OCI-LY7 (cell line): Measurements from ENCODE around the gene SMURF1. TPM values are rescaled to one million over a fixed set of nuclear protein-coding genes. Genes with fewer than 3 reads are reported as not detected.
A peak's percentile ranks its signal among the peaks of the same experiment; 100 is the strongest.

ENCODE experiments used
- BruUV-seq: library from RNA; stranded (reverse); fragments of 400-500 nt; replicated peaks from 2 replicates; lab custom pipeline; 2021; lab: Mats Ljungman, UMichigan
- CTCF ChIA-PET: fragments of 300-600 bp; sonication (Branson Sonifier 250); formaldehyde crosslinking; loops from one replicate; lab custom pipeline; 2022; ENCODE audit warnings: antibody characterized with exemption; ENCODE audit not compliant: unreplicated experiment; lab: Charles Lee
- POLR2A ChIA-PET: fragments of 300-600 bp; sonication (Branson Sonifier 250); formaldehyde crosslinking; loops from one replicate; lab custom pipeline; 2022; ENCODE audit warnings: antibody characterized with exemption; lab: Charles Lee
- DNase-seq: peaks from one replicate; pipeline ENCODE4 v3.0.0-alpha.2; 2015; ENCODE audit warnings: low spot score
- H2AFZ ChIP-seq: fragments of 200-600 bp; sonication (generic), shearing (Covaris generic); 2 replicates; pipeline ENCODE4 v1.6.1; 2014; ENCODE audit warnings: mild to moderate bottlenecking, antibody characterized with exemption, low read length, moderate library complexity
- H3K27ac ChIP-seq: fragments of 200-600 bp; sonication (generic); 2 replicates; pipeline ENCODE4 v1.5.1; 2014; ENCODE audit warnings: mixed run types, low read depth, mild to moderate bottlenecking, moderate library complexity, low read length, inconsistent platforms; ENCODE audit not compliant: poor library complexity, severe bottlenecking
- H3K36me3 ChIP-seq: fragments of 200-600 bp; sonication (generic); 2 replicates; pipeline ENCODE4 v1.6.1; 2014; ENCODE audit warnings: mild to moderate bottlenecking, antibody characterized with exemption, low read length, moderate library complexity, mixed read lengths; ENCODE audit not compliant: insufficient read depth
- H3K4me1 ChIP-seq: fragments of 200-600 bp; sonication (generic); 2 replicates; pipeline ENCODE4 v1.5.1; 2014; ENCODE audit warnings: mild to moderate bottlenecking, low read length; ENCODE audit not compliant: insufficient read depth, poor library complexity, severe bottlenecking
- H3K4me2 ChIP-seq: fragments of 200-600 bp; sonication (generic); 2 replicates; pipeline ENCODE4 v1.6.1; 2014; ENCODE audit warnings: mild to moderate bottlenecking, low read length
- H3K4me3 ChIP-seq: fragments of 200-600 bp; sonication (generic); 2 replicates; pipeline ENCODE4 v1.5.1; 2014; ENCODE audit warnings: mild to moderate bottlenecking, low read depth, low read length; ENCODE audit not compliant: poor library complexity, severe bottlenecking
- H3K79me2 ChIP-seq: fragments of 200-600 bp; sonication (generic); 2 replicates; pipeline ENCODE4 v1.6.1; 2016; ENCODE audit warnings: low read depth, mild to moderate bottlenecking, low read length, moderate library complexity, mixed read lengths; ENCODE audit not compliant: insufficient read depth
- H3K9me2 ChIP-seq: fragments of 200-600 bp; sonication (generic); 2 replicates; pipeline ENCODE4 v1.6.1; 2016; ENCODE audit warnings: mild to moderate bottlenecking, low read length, mixed read lengths; ENCODE audit not compliant: insufficient read depth
- H3K9me3 ChIP-seq: fragments of 200-600 bp; sonication (generic); 2 replicates; pipeline ENCODE4 v1.6.1; 2014; ENCODE audit warnings: mild to moderate bottlenecking, mixed run types, low read length, mixed read lengths
- H4K20me1 ChIP-seq: fragments of 200-600 bp; sonication (generic); 2 replicates; pipeline ENCODE4 v1.6.1; 2014; ENCODE audit warnings: mild to moderate bottlenecking, antibody characterized with exemption, low read length, moderate library complexity, mixed read lengths; ENCODE audit not compliant: insufficient read depth
- EZH2phosphoT487 ChIP-seq: fragments of 200-600 bp; sonication (generic); IDR thresholded peaks from 2 replicates; pipeline ENCODE4 v1.6.1; 2018; ENCODE audit warnings: low read depth, borderline replicate concordance, mild to moderate bottlenecking, mixed run types, antibody characterized with exemption, low read length, moderate library complexity, mixed read lengths
- intact Hi-C: fragments of 100-400 bp; cut with micrococcal nuclease; formaldehyde crosslinking; loops from one replicate; pipeline ENCODE4 v1.10.0; 2022; ENCODE audit not compliant: unreplicated experiment
- total RNA-seq, 2 experiments: library from RNA; depleted of rRNA in 1 of 2; stranded (reverse); fragments of >200 nt in 1 of 2; shearing (Covaris generic) in 1 of 2; gene quantifications; 2 replicates each; pipeline ENCODE4 v1.2.3, GENCODE V29; 2014 to 2022
- TF ChIP-seq, protein P1 (sequence below): fragments of 200-600 bp; sonication (generic); conservative IDR thresholded peaks from 2 replicates; pipeline ENCODE4 v1.5.1; 2014; ENCODE audit warnings: mild to moderate bottlenecking, antibody characterized with exemption, low read length, moderate library complexity, mixed read lengths

Gene SMURF1
- total RNA-seq, 2 experiments from 2014 or later = 11.5 to 17.8 TPM

DNA sequence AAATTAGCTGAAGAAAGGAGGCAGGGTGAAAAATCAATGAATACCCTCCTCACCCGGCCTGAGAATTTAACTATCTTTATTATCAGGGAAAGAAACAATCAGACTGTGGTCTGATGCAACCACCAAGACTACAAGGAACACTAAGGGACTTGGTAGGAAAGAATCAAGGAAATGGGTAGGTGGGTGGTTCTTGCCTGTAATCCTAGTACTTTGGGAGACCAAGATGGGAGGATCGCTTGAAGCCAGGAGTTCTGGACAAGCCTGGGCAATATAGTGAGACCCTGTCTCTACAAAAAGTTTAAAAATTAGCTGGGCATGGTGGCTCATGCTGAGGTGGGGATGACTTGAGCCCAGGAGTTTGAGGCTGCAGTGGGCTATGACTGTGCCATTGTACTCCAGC is 12.6 kb downstream of the SMURF1 start:
- Histone ChIP-seq H3K9me3 (no peaks in the 10 kb centered on the region), H3K4me1 (peaks cover 6% of the 10 kb centered on the region), H3K36me3 (no peaks in the 10 kb centered on the region), H2AFZ (no peak overlapping the region), H3K9me2 (no peaks in the 10 kb centered on the region), H3K79me2 (peaks cover 83% of the 10 kb centered on the region), H3K4me2 (no peak overlapping the region), H3K27ac (no peak overlapping the region), H4K20me1 (peaks cover 25% of the 10 kb centered on the region), H3K4me3 (no peak overlapping the region)
- intact Hi-C loops = no loop called here
- ChIA-PET POLR2A (interaction anchor here (0.8 to 1.1 kb wide), 3 partner anchors 9 to 13 kb away, joined by 3 to 10 read pairs (median 3); partner anchors contain the start of gene SMURF1), CTCF (no interaction called here)
- TF ChIP-seq EZH2phosphoT487 = no peak
- TF ChIP-seq, protein P1, sequence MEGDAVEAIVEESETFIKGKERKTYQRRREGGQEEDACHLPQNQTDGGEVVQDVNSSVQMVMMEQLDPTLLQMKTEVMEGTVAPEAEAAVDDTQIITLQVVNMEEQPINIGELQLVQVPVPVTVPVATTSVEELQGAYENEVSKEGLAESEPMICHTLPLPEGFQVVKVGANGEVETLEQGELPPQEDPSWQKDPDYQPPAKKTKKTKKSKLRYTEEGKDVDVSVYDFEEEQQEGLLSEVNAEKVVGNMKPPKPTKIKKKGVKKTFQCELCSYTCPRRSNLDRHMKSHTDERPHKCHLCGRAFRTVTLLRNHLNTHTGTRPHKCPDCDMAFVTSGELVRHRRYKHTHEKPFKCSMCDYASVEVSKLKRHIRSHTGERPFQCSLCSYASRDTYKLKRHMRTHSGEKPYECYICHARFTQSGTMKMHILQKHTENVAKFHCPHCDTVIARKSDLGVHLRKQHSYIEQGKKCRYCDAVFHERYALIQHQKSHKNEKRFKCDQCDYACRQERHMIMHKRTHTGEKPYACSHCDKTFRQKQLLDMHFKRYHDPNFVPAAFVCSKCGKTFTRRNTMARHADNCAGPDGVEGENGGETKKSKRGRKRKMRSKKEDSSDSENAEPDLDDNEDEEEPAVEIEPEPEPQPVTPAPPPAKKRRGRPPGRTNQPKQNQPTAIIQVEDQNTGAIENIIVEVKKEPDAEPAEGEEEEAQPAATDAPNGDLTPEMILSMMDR = no peak
- no TSS peak for BruUV-seq
- no peak for DNase-seq

DNA sequence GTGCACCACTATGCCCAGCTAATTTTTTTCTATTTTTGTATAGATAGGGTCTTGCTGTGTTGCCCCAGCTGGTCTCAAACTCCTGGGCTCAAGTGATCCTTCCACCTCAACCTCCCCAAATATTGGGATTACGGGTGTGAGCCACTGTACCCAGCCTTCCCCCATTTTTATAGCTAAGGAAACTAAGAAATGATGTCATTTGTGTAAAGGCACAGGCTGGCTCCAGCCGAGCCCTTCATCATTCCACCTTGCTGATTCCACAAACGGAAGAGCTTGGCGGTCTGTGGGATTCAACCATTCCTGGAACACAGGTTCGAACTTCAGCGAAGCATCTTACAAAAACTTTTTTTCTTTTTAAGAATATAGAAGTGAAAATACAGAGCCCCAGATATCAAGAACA is 14.4 kb downstream of the SMURF1 start:
- Histone ChIP-seq H3K4me2 (no peak overlapping the region), H3K4me1 (peaks cover 6% of the 10 kb centered on the region), H4K20me1 (peaks cover 21% of the 10 kb centered on the region), H3K4me3 (no peak overlapping the region), H2AFZ (no peak overlapping the region), H3K36me3 (no peaks in the 10 kb centered on the region), H3K27ac (no peak overlapping the region), H3K79me2 (peaks cover 69% of the 10 kb centered on the region), H3K9me2 (no peaks in the 10 kb centered on the region), H3K9me3 (no peaks in the 10 kb centered on the region)
- intact Hi-C loops = no loop called here
- ChIA-PET POLR2A (interaction anchor here (1.4 kb wide), 1 partner anchor 9 kb away, joined by 3 read pairs; no protein-coding TSS in a partner anchor), CTCF (no interaction called here)
- no peak for DNase-seq
- BruUV-seq = TSS peak; percentile 26
- TF ChIP-seq, protein P1 = no peak
- TF ChIP-seq EZH2phosphoT487 = no peak

DNA sequence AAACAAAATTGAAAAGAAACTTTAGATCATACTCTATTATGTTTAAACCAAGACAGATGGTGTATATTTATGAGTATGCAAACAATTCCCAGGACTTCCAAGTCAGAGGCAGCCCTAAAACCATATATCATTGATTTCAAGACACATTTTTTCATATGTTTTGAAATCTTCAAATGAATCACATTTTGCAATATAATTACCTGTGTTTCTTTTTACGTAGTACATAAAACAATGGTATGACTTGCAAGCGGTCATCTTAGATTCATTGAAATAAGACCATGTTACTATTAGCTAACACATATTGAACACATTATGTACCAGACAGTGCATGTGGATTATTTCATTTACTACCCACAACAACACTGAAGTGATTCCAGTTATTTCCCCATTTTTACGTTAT is 14.9 kb downstream of the SMURF1 start:
- intact Hi-C loops = no loop called here
- peaks cover 17% of the 10 kb centered on the region for H4K20me1 ChIP-seq
- peaks cover 64% of the 10 kb centered on the region for H3K79me2 ChIP-seq
- H3K4me3 ChIP-seq = no peak overlapping the region
- no peaks in the 10 kb centered on the region for H3K9me2 ChIP-seq
- peaks cover 7% of the 10 kb centered on the region for H3K4me1 ChIP-seq
- no peaks in the 10 kb centered on the region for H3K9me3 ChIP-seq
- H3K4me2 ChIP-seq = no peak overlapping the region
- TF ChIP-seq EZH2phosphoT487 = no peak
- TF ChIP-seq, protein P1 = no peak
- POLR2A ChIA-PET = interaction anchor here (0.6 to 1.4 kb wide), 2 partner anchors 9 to 72 kb away, joined by 3 read pairs; no protein-coding TSS in a partner anchor
- no TSS peak for BruUV-seq
- H3K36me3 ChIP-seq = no peaks in the 10 kb centered on the region
- no peak overlapping the region for H2AFZ ChIP-seq
- H3K27ac ChIP-seq = no peak overlapping the region
- CTCF ChIA-PET = no interaction called here
- DNase-seq = no peak
